Bronchial epithelial cell (primary cell): ENCODE results near the gene CFAP70. TPM values are rescaled to one million over a fixed set of nuclear protein-coding genes. Genes with fewer than 3 reads are reported as not detected.
A peak's percentile ranks its signal among the peaks of the same experiment; 100 is the strongest.

ENCODE experiments used
- DNase-seq: peaks from one replicate; pipeline ENCODE4 v3.0.0-alpha.2; 2010; ENCODE audit warnings: low read depth
- FAIRE-seq: peaks from 2 replicates; lab custom pipeline; 2011; peaks lifted over from hg19 to GRCh38; lab: Jason Lieb, UNC
- H3K27me3 ChIP-seq: 2 replicates; pipeline ENCODE4 v1.5.1; 2011; ENCODE audit warnings: low read length; ENCODE audit not compliant: control insufficient read depth, insufficient read depth
- H3K36me3 ChIP-seq: 2 replicates; pipeline ENCODE4 v1.5.1; 2011; ENCODE audit warnings: low read length; ENCODE audit not compliant: control insufficient read depth, insufficient read depth
- H3K4me3 ChIP-seq: 2 replicates; pipeline ENCODE4 v1.5.1; 2011; ENCODE audit warnings: mild to moderate bottlenecking, low read depth, low read length, control low read depth
- total RNA-seq: library from RNA; depleted of rRNA; stranded (reverse); fragments of >200 nt; gene quantifications from 2 replicates; pipeline ENCODE4 v1.2.1, GENCODE V29; 2014
- TF ChIP-seq, protein P1 (sequence below): IDR thresholded peaks from 2 replicates; pipeline ENCODE4 v1.5.1; 2011; ENCODE audit warnings: mild to moderate bottlenecking, moderate library complexity, low read length, control low read depth, inconsistent platforms; ENCODE audit not compliant: insufficient read depth, severe bottlenecking

Gene CFAP70
- total RNA-seq, 1 donor from 2014 or later = 0.79 TPM

GRCh38 chr10:73218431-73219191 is 140.1 kb downstream of the CFAP70 start:
- FAIRE-seq (no peak), DNase-seq (peak; percentile 26)
- H3K27me3 ChIP-seq = no peaks in the 10 kb centered on the region
- H3K4me3 ChIP-seq = no peak overlapping the region
- TF ChIP-seq, protein P1, sequence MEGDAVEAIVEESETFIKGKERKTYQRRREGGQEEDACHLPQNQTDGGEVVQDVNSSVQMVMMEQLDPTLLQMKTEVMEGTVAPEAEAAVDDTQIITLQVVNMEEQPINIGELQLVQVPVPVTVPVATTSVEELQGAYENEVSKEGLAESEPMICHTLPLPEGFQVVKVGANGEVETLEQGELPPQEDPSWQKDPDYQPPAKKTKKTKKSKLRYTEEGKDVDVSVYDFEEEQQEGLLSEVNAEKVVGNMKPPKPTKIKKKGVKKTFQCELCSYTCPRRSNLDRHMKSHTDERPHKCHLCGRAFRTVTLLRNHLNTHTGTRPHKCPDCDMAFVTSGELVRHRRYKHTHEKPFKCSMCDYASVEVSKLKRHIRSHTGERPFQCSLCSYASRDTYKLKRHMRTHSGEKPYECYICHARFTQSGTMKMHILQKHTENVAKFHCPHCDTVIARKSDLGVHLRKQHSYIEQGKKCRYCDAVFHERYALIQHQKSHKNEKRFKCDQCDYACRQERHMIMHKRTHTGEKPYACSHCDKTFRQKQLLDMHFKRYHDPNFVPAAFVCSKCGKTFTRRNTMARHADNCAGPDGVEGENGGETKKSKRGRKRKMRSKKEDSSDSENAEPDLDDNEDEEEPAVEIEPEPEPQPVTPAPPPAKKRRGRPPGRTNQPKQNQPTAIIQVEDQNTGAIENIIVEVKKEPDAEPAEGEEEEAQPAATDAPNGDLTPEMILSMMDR = peak; percentile 40
- H3K36me3 ChIP-seq = peaks cover 2% of the 10 kb centered on the region

- H3K4me3 ChIP-seq = no peak overlapping the region
- peak; percentile 7 for DNase-seq
- TF ChIP-seq, protein P1 = no peak
- no peaks in the 10 kb centered on the region for H3K27me3 ChIP-seq
- FAIRE-seq = peak; percentile 32
- H3K36me3 ChIP-seq = peaks cover 2% of the 10 kb centered on the region
These were observed 141.0 kb downstream of the CFAP70 start for GRCh38 chr10:73217628-73218027.

GRCh38 chr10:73215749-73216148 is 142.9 kb downstream of the CFAP70 start:
- DNase-seq (no peak), FAIRE-seq (no peak)
- Histone ChIP-seq H3K27me3 (no peaks in the 10 kb centered on the region), H3K36me3 (peaks cover 4% of the 10 kb centered on the region), H3K4me3 (no peak overlapping the region)
- TF ChIP-seq, protein P1 = no peak

GRCh38 chr10:73211106-73211811 is 147.4 kb downstream of the CFAP70 start:
- TF ChIP-seq, protein P1 = no peak
- FAIRE-seq (no peak), DNase-seq (no peak)
- no peaks in the 10 kb centered on the region for H3K27me3 ChIP-seq
- peaks cover 1% of the 10 kb centered on the region for H3K36me3 ChIP-seq
- H3K4me3 ChIP-seq = no peak overlapping the region

DNA sequence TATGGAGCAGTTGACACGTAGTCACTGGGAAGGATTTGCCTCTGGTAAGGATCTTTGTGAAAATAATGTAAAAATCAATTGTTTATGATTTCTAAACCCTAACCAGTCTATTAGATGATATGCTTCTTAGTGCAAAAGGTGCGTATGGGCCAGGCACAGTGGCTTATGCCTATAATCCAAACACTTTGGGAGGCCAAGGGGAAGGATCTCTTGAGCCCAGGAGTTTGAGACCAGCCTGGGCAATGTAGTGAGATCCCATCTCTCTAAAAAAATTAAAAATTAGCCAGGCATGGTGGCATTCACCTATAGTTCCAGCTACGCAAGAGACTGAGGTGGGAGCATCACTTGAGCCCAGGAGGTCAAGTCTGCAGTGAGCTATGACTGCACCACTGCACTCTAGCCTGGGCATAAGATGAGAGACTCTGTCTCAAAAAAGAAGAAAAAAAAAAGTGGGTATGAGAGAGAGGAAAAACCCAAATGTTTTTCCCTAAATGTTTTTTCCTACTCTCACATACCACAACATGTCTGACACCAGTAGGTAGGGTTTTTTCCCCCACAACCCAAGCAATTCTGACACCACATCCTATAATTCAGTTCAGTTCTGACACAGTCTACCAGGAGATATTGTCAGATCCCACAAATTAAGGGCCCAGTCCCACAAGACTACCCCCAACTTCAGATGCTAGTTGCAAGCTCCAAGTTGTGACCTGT is 148.1 kb downstream of the CFAP70 start:
- DNase-seq = no peak
- no peak for FAIRE-seq
- Histone ChIP-seq H3K4me3 (no peak overlapping the region), H3K27me3 (no peaks in the 10 kb centered on the region), H3K36me3 (peaks cover 1% of the 10 kb centered on the region)
- TF ChIP-seq, protein P1 = no peak
